ENCODE data around the gene SLC34A2. TPM values are rescaled to one million over a fixed set of nuclear protein-coding genes. Genes with fewer than 3 reads are reported as not detected.

Gene SLC34A2
- total RNA-seq, 1 donor = not detected

DNA sequence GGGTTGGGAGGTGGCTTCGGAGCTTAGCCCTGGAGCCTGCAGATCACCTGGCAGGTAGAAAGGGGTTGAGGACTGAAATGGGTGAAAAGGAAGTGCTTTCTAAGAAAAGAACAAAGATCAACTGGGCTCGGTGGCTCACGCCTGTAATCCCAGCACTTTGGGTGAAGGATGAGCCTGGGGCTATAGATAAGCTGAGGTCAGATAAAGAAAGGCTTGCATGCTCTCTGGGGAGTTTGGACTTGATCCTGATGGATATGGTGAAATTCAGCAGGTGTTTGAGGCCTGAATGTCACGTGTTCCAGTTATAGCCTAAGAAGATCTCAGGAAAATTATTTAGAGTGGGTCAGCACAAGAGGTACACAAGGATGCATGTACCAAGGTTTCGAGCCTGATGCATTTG is 40.8 kb downstream of the SLC34A2 start:
- no peak for DNase-seq (ENCODE audit: insufficient read length, low spot score, missing footprints)
- no peak overlapping the region for H2AFZ ChIP-seq (ENCODE audit: low read length)
- H3K4me2 ChIP-seq (ENCODE audit: insufficient read depth, low read length) = no peak overlapping the region
- H3K36me3 ChIP-seq (ENCODE audit: insufficient read depth, low read length) = no peaks in the 10 kb centered on the region
- no peak overlapping the region for H3K4me3 ChIP-seq (ENCODE audit: insufficient read depth, low read length)
- no peaks in the 10 kb centered on the region for H3K9me3 ChIP-seq (ENCODE audit: low read depth, low read length)
- H3K79me2 ChIP-seq (ENCODE audit: insufficient read depth, low read length) = no peaks in the 10 kb centered on the region
- no peak overlapping the region for H3K27ac ChIP-seq (ENCODE audit: low read depth, low read length)
- H3K4me1 ChIP-seq (ENCODE audit: insufficient read depth, low read length) = no peaks in the 10 kb centered on the region
- TF ChIP-seq, protein P1, sequence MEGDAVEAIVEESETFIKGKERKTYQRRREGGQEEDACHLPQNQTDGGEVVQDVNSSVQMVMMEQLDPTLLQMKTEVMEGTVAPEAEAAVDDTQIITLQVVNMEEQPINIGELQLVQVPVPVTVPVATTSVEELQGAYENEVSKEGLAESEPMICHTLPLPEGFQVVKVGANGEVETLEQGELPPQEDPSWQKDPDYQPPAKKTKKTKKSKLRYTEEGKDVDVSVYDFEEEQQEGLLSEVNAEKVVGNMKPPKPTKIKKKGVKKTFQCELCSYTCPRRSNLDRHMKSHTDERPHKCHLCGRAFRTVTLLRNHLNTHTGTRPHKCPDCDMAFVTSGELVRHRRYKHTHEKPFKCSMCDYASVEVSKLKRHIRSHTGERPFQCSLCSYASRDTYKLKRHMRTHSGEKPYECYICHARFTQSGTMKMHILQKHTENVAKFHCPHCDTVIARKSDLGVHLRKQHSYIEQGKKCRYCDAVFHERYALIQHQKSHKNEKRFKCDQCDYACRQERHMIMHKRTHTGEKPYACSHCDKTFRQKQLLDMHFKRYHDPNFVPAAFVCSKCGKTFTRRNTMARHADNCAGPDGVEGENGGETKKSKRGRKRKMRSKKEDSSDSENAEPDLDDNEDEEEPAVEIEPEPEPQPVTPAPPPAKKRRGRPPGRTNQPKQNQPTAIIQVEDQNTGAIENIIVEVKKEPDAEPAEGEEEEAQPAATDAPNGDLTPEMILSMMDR (IDR thresholded peaks at IDR 0.05; ENCODE audit: extremely low read depth, low read depth, low read length) = no peak
- peaks cover 7% of the 10 kb centered on the region for H3K27me3 ChIP-seq (ENCODE audit: insufficient read depth, low read length)
- H4K20me1 ChIP-seq (ENCODE audit: insufficient read depth, low read length) = no peaks in the 10 kb centered on the region

DNA sequence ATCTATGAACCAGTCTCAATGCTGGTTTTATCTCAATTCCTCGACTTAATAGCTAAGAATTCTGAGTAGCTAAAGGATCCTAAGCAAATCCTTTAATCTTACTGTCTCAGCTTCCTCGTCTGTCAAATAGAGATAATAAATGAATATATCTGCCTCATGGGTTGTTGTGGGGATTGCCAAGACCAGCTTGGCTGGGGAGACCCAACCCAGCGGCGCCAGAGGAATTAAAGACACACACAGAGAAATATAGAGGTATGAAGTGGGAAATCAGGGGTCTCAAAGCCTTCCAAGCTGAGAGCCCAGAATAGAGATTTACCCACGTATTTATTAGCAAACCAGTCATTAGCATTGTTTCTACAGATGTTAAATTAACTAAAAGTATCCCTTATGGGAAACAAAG is 41.9 kb downstream of the SLC34A2 start:
- Histone ChIP-seq H3K4me2 (ENCODE audit: insufficient read depth, low read length) (no peak overlapping the region), H3K9me3 (ENCODE audit: low read depth, low read length) (no peaks in the 10 kb centered on the region), H3K79me2 (ENCODE audit: insufficient read depth, low read length) (no peaks in the 10 kb centered on the region), H3K4me3 (ENCODE audit: insufficient read depth, low read length) (no peak overlapping the region), H3K4me1 (ENCODE audit: insufficient read depth, low read length) (no peaks in the 10 kb centered on the region), H3K36me3 (ENCODE audit: insufficient read depth, low read length) (no peaks in the 10 kb centered on the region), H4K20me1 (ENCODE audit: insufficient read depth, low read length) (no peaks in the 10 kb centered on the region), H3K27ac (ENCODE audit: low read depth, low read length) (no peak overlapping the region), H2AFZ (ENCODE audit: low read length) (no peak overlapping the region), H3K27me3 (ENCODE audit: insufficient read depth, low read length) (peaks cover 7% of the 10 kb centered on the region)
- DNase-seq (ENCODE audit: insufficient read length, low spot score, missing footprints) = no peak
- TF ChIP-seq, protein P1 (IDR thresholded peaks at IDR 0.05; ENCODE audit: extremely low read depth, low read depth, low read length) = no peak

DNA sequence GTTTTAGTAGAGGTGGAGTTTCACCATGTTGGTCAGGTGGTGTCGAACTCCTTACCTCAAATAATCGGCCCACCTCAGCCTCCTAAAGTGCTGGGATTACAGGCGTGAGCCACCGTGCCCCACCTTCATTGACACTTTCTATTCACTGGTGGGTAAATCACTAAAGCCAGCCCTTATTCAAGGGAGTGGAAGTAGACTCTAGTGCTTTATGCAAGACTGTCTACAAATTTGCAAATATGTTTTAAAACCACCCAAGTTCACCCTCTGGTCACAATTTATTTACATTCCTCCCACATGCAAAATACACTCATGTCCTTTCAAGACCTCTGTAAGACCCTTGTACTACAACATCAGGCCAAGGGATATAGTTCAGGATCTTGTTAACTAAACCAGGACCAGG is 45.0 kb downstream of the SLC34A2 start:
- no peaks in the 10 kb centered on the region for H3K36me3 ChIP-seq (ENCODE audit: insufficient read depth, low read length)
- no peak overlapping the region for H3K4me2 ChIP-seq (ENCODE audit: insufficient read depth, low read length)
- no peak overlapping the region for H3K4me3 ChIP-seq (ENCODE audit: insufficient read depth, low read length)
- no peak overlapping the region for H3K27ac ChIP-seq (ENCODE audit: low read depth, low read length)
- H3K4me1 ChIP-seq (ENCODE audit: insufficient read depth, low read length) = peaks cover 9% of the 10 kb centered on the region
- DNase-seq (ENCODE audit: insufficient read length, low spot score, missing footprints) = no peak
- no peaks in the 10 kb centered on the region for H4K20me1 ChIP-seq (ENCODE audit: insufficient read depth, low read length)
- H3K9me3 ChIP-seq (ENCODE audit: low read depth, low read length) = no peaks in the 10 kb centered on the region
- H3K79me2 ChIP-seq (ENCODE audit: insufficient read depth, low read length) = no peaks in the 10 kb centered on the region
- H3K27me3 ChIP-seq (ENCODE audit: insufficient read depth, low read length) = peaks cover 5% of the 10 kb centered on the region
- TF ChIP-seq, protein P1 (IDR thresholded peaks at IDR 0.05; ENCODE audit: extremely low read depth, low read depth, low read length) = no peak
- no peak overlapping the region for H2AFZ ChIP-seq (ENCODE audit: low read length)

DNA sequence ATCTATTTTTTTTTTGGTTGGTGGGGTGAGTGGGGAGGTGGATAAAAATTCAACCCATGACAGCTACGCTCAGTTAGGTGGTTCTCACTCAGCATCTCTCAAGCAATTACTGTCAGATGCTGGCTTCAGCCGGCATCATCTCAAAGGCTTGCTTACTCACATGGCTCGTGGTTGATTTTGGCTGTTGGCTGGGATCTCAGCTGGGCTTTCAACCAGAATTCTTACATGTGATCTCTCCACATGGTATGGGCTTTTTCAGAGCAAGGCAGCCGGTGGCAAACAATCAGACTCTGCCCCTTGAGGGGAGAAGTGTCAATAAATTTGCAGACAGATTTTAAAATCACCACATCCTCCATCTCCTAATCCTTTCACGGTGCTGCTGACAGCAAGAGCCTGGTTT is 47.2 kb downstream of the SLC34A2 start:
- Histone ChIP-seq H3K9me3 (ENCODE audit: low read depth, low read length) (no peaks in the 10 kb centered on the region), H3K27me3 (ENCODE audit: insufficient read depth, low read length) (peaks cover 4% of the 10 kb centered on the region), H3K4me1 (ENCODE audit: insufficient read depth, low read length) (peaks cover 9% of the 10 kb centered on the region), H3K27ac (ENCODE audit: low read depth, low read length) (no peak overlapping the region), H3K79me2 (ENCODE audit: insufficient read depth, low read length) (no peaks in the 10 kb centered on the region), H3K4me3 (ENCODE audit: insufficient read depth, low read length) (no peak overlapping the region), H3K36me3 (ENCODE audit: insufficient read depth, low read length) (no peaks in the 10 kb centered on the region), H3K4me2 (ENCODE audit: insufficient read depth, low read length) (no peak overlapping the region), H2AFZ (ENCODE audit: low read length) (no peak overlapping the region), H4K20me1 (ENCODE audit: insufficient read depth, low read length) (no peaks in the 10 kb centered on the region)
- TF ChIP-seq, protein P1 (IDR thresholded peaks at IDR 0.05; ENCODE audit: extremely low read depth, low read depth, low read length) = peak; percentile 22
- DNase-seq (ENCODE audit: insufficient read length, low spot score, missing footprints) = no peak

Data from osteoblast (primary cell).